Stimulated activated CD8-positive, alpha-beta memory T cell treated with anti-CD3 and anti-CD28 coated beads, Interleukin-2, amount 100 ng/mL, for 48 hours (primary cell): ENCODE results near the gene KLHDC4.
A peak's percentile ranks its signal among the peaks of the same experiment; 100 is the strongest.
"Not testable (repeated sequence)": the region's sequence is repeated elsewhere in the genome, so short reads cannot be mapped to it uniquely, and the experiment has no call there.

Experiments used
- DNase-seq, 2 donors: peaks; one replicate each; pipeline ENCODE4 v3.0.0-alpha.2; 2020; ENCODE audit warnings: low read depth in 2 of 2

Gene KLHDC4

GRCh38 chr16:87684106-87684677, 81.6 kb downstream of the KLHDC4 start:
- no peak for DNase-seq

GRCh38 chr16:87682852-87683399, 82.9 kb downstream of the KLHDC4 start:
- DNase-seq = no peak

- DNase-seq = no peak
These were observed 83.7 kb downstream of the KLHDC4 start for GRCh38 chr16:87681981-87682570.

- not testable (repeated sequence) for DNase-seq
These were observed 84.7 kb downstream of the KLHDC4 start for GRCh38 chr16:87681051-87681602.

GRCh38 chr16:87680272-87680644, 85.5 kb downstream of the KLHDC4 start:
- no peak for DNase-seq

GRCh38 chr16:87679593-87680271, 86.1 kb downstream of the KLHDC4 start:
- DNase-seq = no peak

GRCh38 chr16:87678618-87679017, 87.2 kb downstream of the KLHDC4 start:
- no peak for DNase-seq

- no peak for DNase-seq
These were observed 88.0 kb downstream of the KLHDC4 start for GRCh38 chr16:87677830-87678229.

GRCh38 chr16:87675111-87675719, 90.6 kb downstream of the KLHDC4 start:
- DNase-seq = no peak

- no peak for DNase-seq
These were observed 91.4 kb downstream of the KLHDC4 start for GRCh38 chr16:87674419-87674818.

- no peak for DNase-seq
These were observed 94.0 kb downstream of the KLHDC4 start for GRCh38 chr16:87671715-87672270.

GRCh38 chr16:87671221-87671620, 94.6 kb downstream of the KLHDC4 start:
- no peak for DNase-seq

GRCh38 chr16:87669672-87670071, 96.1 kb downstream of the KLHDC4 start:
- DNase-seq = no peak

GRCh38 chr16:87667946-87668345, 97.8 kb downstream of the KLHDC4 start:
- no peak for DNase-seq

- no peak for DNase-seq
These were observed 98.3 kb downstream of the KLHDC4 start for GRCh38 chr16:87667443-87667842.

- no peak for DNase-seq
These were observed 98.9 kb downstream of the KLHDC4 start for GRCh38 chr16:87666919-87667318.

GRCh38 chr16:87665193-87665592, 100.6 kb downstream of the KLHDC4 start:
- DNase-seq = no peak

- no peak for DNase-seq
These were observed 101.0 kb downstream of the KLHDC4 start for GRCh38 chr16:87664792-87665191.

GRCh38 chr16:87662254-87663204, 103.3 kb downstream of the KLHDC4 start:
- DNase-seq = no peak

GRCh38 chr16:87661561-87661960, 104.2 kb downstream of the KLHDC4 start:
- peak in 1 of 2 donors; percentile 28 for DNase-seq
